DND-41 (cell line): ENCODE measurements around the gene RACGAP1.

Experiments
- ATAC-seq: fragments of 200-7000 bp; cut with Tn5 transposase; 3 replicates; pipeline ENCODE4 v1.9.1; 2021; ENCODE audit warnings: low read depth; ENCODE audit not compliant: insufficient read depth
- DNase-seq: peaks from one replicate; pipeline ENCODE4 v3.0.0-alpha.2; 2020
- H2AFZ ChIP-seq: 2 replicates; pipeline ENCODE4 v1.6.0; 2012; ENCODE audit warnings: low read depth, low read length
- H3K27ac ChIP-seq: 2 replicates; pipeline ENCODE4 v1.5.1; 2012; ENCODE audit warnings: low read length, inconsistent platforms
- H3K27me3 ChIP-seq: fragments of 200-600 bp; sonication (generic); 2 replicates; pipeline ENCODE4 v1.6.0; 2012; ENCODE audit warnings: low read length, mild to moderate bottlenecking, inconsistent platforms; ENCODE audit not compliant: insufficient read depth, poor library complexity
- H3K36me3 ChIP-seq: 2 replicates; pipeline ENCODE4 v1.5.1; 2012; ENCODE audit warnings: low read length, inconsistent platforms; ENCODE audit not compliant: insufficient read depth
- H3K4me1 ChIP-seq: 2 replicates; pipeline ENCODE4 v1.5.1; 2012; ENCODE audit warnings: mild to moderate bottlenecking, low read length; ENCODE audit not compliant: insufficient read depth
- H3K4me2 ChIP-seq: 2 replicates; pipeline ENCODE4 v1.6.0; 2012; ENCODE audit warnings: mild to moderate bottlenecking, moderate library complexity, low read length, inconsistent platforms; ENCODE audit not compliant: insufficient read depth
- H3K4me3 ChIP-seq, 2 experiments: fragments of 200-600 bp in 1 of 2; shearing (Covaris generic) in 1 of 2; 2 replicates each; pipeline ENCODE4 v1.5.1; 2012 to 2016; ENCODE audit warnings: inconsistent platforms in 2 of 2, low read length in 2 of 2, mild to moderate bottlenecking in 2 of 2, low read depth in 1 of 2, moderate library complexity in 1 of 2
- H3K79me2 ChIP-seq: 2 replicates; pipeline ENCODE4 v1.6.0; 2012; ENCODE audit warnings: low read length, inconsistent platforms; ENCODE audit not compliant: insufficient read depth
- H3K9ac ChIP-seq: 2 replicates; pipeline ENCODE4 v1.6.0; 2012; ENCODE audit warnings: low read depth, mild to moderate bottlenecking, inconsistent platforms, low read length, moderate library complexity
- H3K9me3 ChIP-seq: 2 replicates; pipeline ENCODE4 v1.5.1; 2012; ENCODE audit warnings: low read length, moderate library complexity, mild to moderate bottlenecking, inconsistent platforms; ENCODE audit not compliant: insufficient read depth, severe bottlenecking
- H4K20me1 ChIP-seq: 2 replicates; pipeline ENCODE4 v1.6.0; 2012; ENCODE audit warnings: low read length; ENCODE audit not compliant: insufficient read depth
- EZH2 ChIP-seq: IDR thresholded peaks from 3 replicates; pipeline ENCODE4 v1.6.1; 2012; ENCODE audit warnings: borderline replicate concordance, low read depth, mild to moderate bottlenecking, moderate library complexity, low read length, inconsistent platforms; ENCODE audit not compliant: severe bottlenecking
- TF ChIP-seq, protein P1 (sequence below): IDR thresholded peaks from 2 replicates; pipeline ENCODE4 v1.5.1; 2012; ENCODE audit warnings: borderline replicate concordance, low read length, moderate library complexity, mild to moderate bottlenecking; ENCODE audit not compliant: poor library complexity, severe bottlenecking; ENCODE audit errors: extremely low read depth

Gene RACGAP1

GRCh38 chr12:50041062-50041860 lies 16.0 kb upstream of the RACGAP1 start:
- Histone ChIP-seq H3K36me3 (no peaks in the 10 kb centered on the region), H3K27me3 (peaks cover 4% of the 10 kb centered on the region), H2AFZ (no peak overlapping the region), H3K27ac (no peak overlapping the region), H3K4me3 (no peak overlapping the region), H3K4me2 (no peak overlapping the region), H4K20me1 (no peaks in the 10 kb centered on the region), H3K79me2 (no peaks in the 10 kb centered on the region), H3K4me1 (no peaks in the 10 kb centered on the region), H3K9ac (no peak overlapping the region), H3K9me3 (no peaks in the 10 kb centered on the region)
- ATAC-seq, result no peak
- TF ChIP-seq, protein P1, sequence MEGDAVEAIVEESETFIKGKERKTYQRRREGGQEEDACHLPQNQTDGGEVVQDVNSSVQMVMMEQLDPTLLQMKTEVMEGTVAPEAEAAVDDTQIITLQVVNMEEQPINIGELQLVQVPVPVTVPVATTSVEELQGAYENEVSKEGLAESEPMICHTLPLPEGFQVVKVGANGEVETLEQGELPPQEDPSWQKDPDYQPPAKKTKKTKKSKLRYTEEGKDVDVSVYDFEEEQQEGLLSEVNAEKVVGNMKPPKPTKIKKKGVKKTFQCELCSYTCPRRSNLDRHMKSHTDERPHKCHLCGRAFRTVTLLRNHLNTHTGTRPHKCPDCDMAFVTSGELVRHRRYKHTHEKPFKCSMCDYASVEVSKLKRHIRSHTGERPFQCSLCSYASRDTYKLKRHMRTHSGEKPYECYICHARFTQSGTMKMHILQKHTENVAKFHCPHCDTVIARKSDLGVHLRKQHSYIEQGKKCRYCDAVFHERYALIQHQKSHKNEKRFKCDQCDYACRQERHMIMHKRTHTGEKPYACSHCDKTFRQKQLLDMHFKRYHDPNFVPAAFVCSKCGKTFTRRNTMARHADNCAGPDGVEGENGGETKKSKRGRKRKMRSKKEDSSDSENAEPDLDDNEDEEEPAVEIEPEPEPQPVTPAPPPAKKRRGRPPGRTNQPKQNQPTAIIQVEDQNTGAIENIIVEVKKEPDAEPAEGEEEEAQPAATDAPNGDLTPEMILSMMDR, result no peak
- TF ChIP-seq EZH2, result no peak
- DNase-seq, result no peak

DNA sequence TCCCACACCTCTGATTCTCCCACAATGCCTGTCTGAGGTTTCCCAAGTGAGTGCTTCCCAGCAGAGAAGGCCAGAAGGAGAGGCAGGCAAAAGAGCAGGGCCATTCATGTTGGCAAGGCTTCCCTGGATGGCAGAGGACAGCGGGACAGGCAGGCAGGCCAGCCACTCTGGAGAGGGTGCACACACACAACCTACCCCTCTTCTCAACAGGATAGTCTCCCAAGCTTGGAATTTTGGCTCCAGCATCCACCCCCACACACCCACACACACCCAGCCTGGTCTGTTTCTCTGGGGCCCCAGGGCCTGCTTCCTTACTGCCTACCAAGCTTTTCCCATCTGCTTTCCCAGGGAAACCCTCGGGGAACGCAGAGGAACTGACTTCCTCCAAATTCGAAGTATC lies 15.4 kb upstream of the RACGAP1 start:
- Histone ChIP-seq H3K36me3 (no peaks in the 10 kb centered on the region), H3K4me1 (no peaks in the 10 kb centered on the region), H3K27me3 (peaks cover 4% of the 10 kb centered on the region), H4K20me1 (no peaks in the 10 kb centered on the region), H3K4me2 (no peak overlapping the region), H3K9ac (no peak overlapping the region), H3K9me3 (no peaks in the 10 kb centered on the region), H2AFZ (no peak overlapping the region), H3K27ac (no peak overlapping the region), H3K4me3 (no peak overlapping the region), H3K79me2 (no peaks in the 10 kb centered on the region)
- ATAC-seq (no peak), DNase-seq (no peak)
- TF ChIP-seq EZH2, result no peak
- TF ChIP-seq, protein P1, result no peak

GRCh38 chr12:50039151-50039835 lies 14.0 kb upstream of the RACGAP1 start:
- Histone ChIP-seq H3K4me1 (no peaks in the 10 kb centered on the region), H3K36me3 (no peaks in the 10 kb centered on the region), H3K4me3 (no peak overlapping the region), H3K4me2 (no peak overlapping the region), H3K9me3 (no peaks in the 10 kb centered on the region), H3K9ac (no peak overlapping the region), H4K20me1 (no peaks in the 10 kb centered on the region), H3K27me3 (peaks cover 4% of the 10 kb centered on the region), H3K27ac (no peak overlapping the region), H2AFZ (peak overlapping the region; percentile 63), H3K79me2 (no peaks in the 10 kb centered on the region)
- TF ChIP-seq EZH2, result no peak
- TF ChIP-seq, protein P1, result peak; percentile 98
- DNase-seq (peak; percentile 86), ATAC-seq (peak; percentile 99)
